Ovary (tissue), 3 donors: ENCODE data around the gene BTBD8.

ENCODE experiments used
- POLR2A ChIP-seq: fragments of 450-650 bp; IDR thresholded peaks from one replicate; pipeline ENCODE4 v1.6.1; 2017; ENCODE audit warnings: antibody characterized with exemption, mild to moderate bottlenecking, moderate library complexity
- TF ChIP-seq, protein P1 (sequence below), 3 donors: fragments of 450-650 bp in 2 of 3; fragments of 200-600 bp in 1 of 3; IDR thresholded peaks; one replicate each; pipeline versions ENCODE4 v1.5.1 to v1.8.0; 2016 to 2022; ENCODE audit warnings: antibody characterized with exemption in 3 of 3, mild to moderate bottlenecking in 1 of 3
- donor health status: DM: no; HTN: no; CAD: no.

DNA sequence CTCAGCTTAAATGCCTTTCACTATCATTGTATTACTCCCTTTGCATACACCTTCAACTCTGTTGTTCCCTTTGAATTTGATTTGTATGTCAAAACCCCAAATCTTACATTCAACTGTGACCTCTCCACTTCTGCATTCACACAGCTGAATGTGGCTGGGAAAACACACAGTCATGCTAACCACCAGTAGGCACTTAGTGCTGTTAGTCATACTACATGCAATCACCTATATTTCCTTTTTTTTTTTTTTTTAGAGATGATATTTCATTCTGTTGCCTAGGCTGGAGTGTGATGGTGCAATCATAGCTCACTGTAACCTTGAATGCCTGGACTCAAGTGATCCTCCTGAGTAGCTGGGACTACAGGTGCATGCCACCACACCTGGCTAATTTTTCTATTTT, 16.2 kb downstream of the BTBD8 start:
- TF ChIP-seq, protein P1, sequence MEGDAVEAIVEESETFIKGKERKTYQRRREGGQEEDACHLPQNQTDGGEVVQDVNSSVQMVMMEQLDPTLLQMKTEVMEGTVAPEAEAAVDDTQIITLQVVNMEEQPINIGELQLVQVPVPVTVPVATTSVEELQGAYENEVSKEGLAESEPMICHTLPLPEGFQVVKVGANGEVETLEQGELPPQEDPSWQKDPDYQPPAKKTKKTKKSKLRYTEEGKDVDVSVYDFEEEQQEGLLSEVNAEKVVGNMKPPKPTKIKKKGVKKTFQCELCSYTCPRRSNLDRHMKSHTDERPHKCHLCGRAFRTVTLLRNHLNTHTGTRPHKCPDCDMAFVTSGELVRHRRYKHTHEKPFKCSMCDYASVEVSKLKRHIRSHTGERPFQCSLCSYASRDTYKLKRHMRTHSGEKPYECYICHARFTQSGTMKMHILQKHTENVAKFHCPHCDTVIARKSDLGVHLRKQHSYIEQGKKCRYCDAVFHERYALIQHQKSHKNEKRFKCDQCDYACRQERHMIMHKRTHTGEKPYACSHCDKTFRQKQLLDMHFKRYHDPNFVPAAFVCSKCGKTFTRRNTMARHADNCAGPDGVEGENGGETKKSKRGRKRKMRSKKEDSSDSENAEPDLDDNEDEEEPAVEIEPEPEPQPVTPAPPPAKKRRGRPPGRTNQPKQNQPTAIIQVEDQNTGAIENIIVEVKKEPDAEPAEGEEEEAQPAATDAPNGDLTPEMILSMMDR (IDR thresholded peaks at IDR 0.05) = no peak
- no peak for TF ChIP-seq POLR2A
